H1 (cell line): ENCODE results near the gene IGSF11. TPM values are rescaled to one million over a fixed set of nuclear protein-coding genes. Genes with fewer than 3 reads are reported as not detected.

Experiments used
- ASH2L ChIP-seq: fragments of 200-600, 300-600 bp; sonication (generic); IDR thresholded peaks from one replicate; pipeline ENCODE4 v1.7.1; 2017; ENCODE audit warnings: low read length
- ATF3 ChIP-seq: IDR thresholded peaks from 2 replicates; pipeline ENCODE4 v1.6.1; 2011; ENCODE audit warnings: low read depth, mild to moderate bottlenecking, low read length; ENCODE audit not compliant: insufficient read depth
- YY1 ChIP-seq: IDR thresholded peaks from 2 replicates; pipeline ENCODE4 v1.6.1; 2011; ENCODE audit warnings: low read depth, mild to moderate bottlenecking, low read length
- polyA plus RNA-seq, 7 experiments: library from polyadenylated mRNA; depleted of rRNA in 3 of 7; stranded (reverse) in 5 of 7; unstranded in 2 of 7; fragments of >200 nt in 5 of 7; fragments of 200-250 nt in 2 of 7; gene quantifications; 1 replicate in 5 of 7; 2 replicates in 1 of 7; 4 replicates in 1 of 7; pipeline versions ENCODE4 v1.2.1 to v1.2.3, GENCODE V29; 2011 to 2013; ENCODE audit warnings: missing spikeins in 2 of 7, mixed read lengths in 2 of 7
- total RNA-seq: library from RNA; stranded (reverse); fragmentation: NEBNext Ultra II Directional; extraction: Animal tissue kit (Norgen Biotek cat#: 25700); gene quantifications from 2 replicates; pipeline ENCODE4 v1.2.1, GENCODE V29; 2021

The IGSF11 gene
- total and polyA plus RNA-seq, 2 of the 8 experiments (the other 6 are each of a cell fraction or from before 2014, with no cell fraction given) = 1.1 to 4.1 TPM

- TF ChIP-seq ATF3 (no peak), YY1 (no peak), ASH2L (no peak)
- TF ChIP-seq, all 59 proteins: peak for 0
These were observed 9.9 kb upstream of the IGSF11 start (continued) for GRCh38 chr3:119044593-119044992.
